HG03045 (cell line): Measurements from ENCODE around the gene CCDC137.
A peak's percentile ranks its signal among the peaks of the same experiment; 100 is the strongest.

Experiments used
- ATAC-seq: cut with Tn5 transposase; IDR thresholded peaks from one replicate; pipeline ENCODE4 v1.9.1; 2021; ENCODE audit warnings: mild to moderate bottlenecking, moderate library complexity; ENCODE audit not compliant: unreplicated experiment

The CCDC137 gene

GRCh38 chr17:81700353-81701287 lies 34.1 kb downstream of the CCDC137 start:
- ATAC-seq: no peak

DNA sequence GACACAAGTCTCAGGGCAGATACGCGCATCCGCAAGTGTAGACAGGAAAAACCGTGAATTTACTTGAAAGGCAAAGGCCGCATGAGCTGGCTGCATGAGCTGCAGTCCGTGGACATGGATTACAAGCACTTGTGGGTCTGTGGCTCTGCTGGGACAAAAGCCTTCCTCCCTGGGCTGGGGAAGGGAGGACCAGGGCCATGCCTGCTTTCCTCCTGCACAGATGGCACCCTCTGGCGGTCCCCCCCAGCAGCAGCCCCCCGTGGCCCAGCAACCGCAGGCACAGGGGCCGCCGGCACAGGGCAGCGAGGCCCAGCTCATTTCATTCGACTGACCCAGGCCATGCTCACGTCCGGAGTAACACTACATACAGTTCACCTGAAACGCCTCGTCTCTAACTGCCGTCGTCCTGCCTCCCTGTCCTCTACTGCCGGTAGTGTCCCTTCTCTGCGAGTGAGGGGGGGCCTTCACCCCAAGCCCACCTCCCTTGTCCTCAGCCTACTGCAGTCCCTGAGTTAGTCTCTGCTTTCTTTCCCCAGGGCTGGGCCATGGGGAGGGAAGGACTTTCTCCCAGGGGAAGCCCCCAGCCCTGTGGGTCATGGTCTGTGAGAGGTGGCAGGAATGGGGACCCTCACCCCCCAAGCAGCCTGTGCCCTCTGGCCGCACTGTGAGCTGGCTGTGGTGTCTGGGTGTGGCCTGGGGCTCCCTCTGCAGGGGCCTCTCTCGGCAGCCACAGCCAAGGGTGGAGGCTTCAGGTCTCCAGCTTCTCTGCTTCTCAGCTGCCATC lies 34.9 kb downstream of the CCDC137 start:
- ATAC-seq: no peak

DNA sequence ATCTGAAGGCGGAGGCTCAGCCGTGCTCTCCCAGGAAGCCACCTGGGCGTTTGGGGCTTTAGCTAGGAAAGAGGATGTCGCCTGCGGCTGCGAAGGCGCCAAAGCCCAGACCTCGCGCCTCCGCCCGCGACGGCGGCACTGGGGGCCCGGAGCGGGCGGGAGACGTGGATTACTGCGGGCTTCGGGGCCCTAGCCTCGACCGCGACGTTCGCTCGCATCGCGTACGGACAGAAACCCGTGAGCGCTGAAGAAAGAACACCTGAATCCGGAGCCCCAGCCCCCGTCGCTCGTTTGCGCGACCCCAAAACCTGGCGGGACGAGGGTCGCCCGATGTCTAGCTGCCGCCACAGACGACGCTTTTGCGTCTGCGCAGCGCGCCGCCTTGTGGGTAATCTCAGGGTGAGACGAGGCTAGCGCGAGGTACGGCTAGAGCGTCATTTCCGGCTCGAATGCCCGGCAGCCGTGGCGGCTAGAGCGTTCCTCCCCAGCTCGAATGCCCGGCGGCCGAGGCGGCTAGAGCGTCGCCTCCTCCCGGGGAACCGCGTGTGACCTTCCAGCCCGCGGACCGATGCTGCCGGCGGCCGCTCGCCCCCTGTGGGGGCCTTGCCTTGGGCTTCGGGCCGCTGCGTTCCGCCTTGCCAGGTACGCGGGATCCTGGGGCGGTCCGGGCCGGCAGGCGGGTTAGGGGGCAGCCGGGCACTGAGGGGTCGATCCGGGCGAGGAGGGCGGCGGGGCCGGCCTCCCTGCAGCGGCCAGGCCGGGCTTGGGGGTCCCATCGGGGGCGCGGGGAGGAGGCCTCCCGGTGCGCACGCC lies 36.6 kb downstream of the CCDC137 start, which contains the start of gene MRPL12:
Gene MRPL12, plus strand, starts transcription at position 434 of the 813 bp plus-strand sequence. Its CDS starts 135 bp downstream, at position 569.
- ATAC-seq: peak; percentile 79

GRCh38 chr17:81703747-81704654 lies 37.5 kb downstream of the CCDC137 start:
- ATAC-seq: no peak

DNA sequence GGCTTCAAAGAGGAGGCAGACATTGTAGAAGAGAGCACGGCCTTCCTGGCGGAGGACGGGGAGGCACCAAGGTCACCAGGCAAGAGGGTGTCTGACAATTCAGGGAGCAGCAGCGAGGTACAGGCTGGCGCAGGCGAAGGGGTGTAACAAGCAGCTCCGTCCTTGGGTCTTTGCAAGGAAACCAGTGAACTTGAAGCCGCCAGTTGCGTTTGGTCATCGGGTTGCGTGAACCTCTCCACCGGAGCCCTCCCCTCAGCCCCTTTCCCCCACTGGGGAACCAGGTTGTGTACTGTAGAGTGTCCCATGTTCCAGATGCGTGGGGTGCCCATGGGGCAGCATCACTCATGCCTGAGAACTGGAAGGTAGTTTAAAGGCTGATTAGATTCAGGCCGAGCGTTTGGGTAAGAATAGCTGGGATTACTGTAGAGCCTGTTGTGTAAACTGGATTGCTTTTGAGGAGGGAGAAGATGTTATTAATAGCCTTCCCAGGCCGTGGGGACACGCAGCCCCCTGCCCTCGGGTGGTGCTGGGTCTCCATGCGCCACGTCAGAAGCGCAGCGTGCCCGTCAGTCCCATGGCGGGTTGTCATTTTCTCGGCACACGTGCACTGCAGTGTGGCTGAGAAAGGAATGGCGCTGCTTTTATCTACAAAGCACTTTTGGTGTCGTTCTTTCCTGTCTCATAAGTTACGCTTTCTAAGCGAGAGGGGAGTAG lies 39.1 kb downstream of the CCDC137 start:
- no peak for ATAC-seq

DNA sequence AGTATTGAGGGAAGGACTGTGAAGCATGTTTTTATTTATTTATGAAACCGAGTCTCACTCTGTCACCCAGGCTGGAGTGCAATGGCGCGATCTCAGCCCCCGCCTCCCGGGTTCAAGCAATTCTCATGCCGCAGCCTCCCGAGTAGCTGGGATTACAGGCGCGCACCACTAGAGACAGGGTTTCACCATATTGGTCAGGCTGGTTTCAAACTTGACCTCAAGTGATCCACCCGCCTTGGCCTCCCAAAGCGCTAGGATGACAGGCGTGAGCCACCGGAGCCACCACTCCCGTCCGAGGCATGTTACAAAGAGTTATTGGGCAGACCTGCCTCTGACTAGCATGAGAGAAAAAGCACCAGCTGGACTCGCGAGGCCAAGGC lies 39.7 kb downstream of the CCDC137 start:
- no peak for ATAC-seq

DNA sequence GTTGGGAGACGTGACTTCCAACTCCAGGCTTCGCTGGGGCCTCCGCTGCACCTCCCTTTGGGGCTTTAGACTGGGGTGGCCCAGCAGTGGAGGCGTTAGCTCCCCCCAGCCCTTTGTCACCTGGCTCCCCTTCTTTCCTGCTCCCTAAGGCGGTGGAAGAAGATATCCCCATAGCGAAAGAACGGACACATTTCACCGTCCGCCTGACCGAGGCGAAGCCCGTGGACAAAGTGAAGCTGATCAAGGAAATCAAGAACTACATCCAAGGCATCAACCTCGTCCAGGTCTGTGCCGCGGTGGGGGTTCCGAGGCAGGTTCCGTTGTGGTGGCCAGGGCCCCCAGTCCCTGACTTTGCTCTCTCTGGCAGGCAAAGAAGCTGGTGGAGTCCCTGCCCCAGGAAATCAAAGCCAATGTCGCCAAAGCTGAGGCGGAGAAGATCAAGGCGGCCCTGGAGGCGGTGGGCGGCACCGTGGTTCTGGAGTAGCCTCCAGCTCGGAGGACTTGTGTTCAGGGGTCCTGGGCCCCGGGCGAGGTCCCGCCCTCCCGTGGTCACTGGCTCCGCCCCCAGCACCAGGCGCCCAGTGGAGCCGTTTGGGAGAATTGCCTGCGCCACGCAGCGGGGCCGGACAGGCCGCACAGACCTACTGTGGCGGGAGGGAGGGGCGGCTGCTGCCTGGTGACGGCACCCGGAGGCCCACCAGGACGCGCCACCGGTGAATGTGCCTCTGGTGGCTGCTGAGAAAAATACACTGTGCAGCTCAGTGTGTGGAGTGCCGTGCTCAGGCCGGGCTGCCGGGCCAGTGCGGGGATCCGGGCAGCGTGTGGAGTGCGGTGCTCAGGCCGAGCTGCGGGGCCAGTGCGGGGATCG lies 40.5 kb downstream of the CCDC137 start:
- ATAC-seq: no peak

DNA sequence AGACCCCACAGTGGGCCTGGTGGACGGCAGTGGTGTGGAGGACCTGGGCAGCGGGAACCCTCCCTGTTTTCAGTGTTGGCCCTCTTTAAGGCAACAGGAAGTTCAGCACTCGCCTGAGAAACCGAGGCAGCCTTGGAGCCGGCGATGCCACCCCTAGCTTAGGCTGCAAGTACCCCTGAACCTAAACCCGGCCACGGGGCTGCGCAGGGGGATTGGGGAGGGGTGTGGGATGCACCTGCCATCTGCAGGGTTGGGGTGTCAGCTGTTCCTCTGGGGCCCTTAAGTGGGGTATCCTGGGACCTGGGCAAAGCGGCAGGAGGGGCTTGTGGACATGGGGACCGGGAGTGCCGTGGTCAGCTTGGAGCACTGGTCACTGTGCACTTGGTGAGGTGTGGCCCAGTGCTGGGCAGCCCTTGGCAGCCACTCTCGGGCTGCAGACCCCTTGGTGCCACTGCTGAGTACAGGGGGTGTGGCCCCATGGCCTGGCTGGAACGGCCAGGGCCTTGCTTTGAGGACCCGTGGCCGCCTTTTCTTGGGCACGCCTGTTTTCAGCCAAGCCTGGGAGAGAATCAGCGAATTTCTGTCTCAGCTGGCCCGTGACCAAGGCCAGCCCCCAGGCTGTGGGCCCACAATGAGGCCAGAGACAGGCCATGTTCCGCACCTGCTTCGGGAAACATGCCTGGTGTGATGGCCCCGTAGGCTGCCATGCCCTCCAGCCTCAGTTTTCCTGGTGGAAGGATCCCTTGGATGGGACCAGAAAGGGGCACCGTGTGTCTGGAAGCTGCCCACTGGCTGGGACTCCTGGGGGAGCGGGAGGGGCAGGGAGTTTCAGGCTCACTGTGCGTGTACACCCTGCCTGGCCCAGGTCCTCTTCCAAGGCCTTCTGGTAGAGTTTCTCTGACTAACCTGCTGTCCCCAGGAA lies 41.4 kb downstream of the CCDC137 start:
- no peak for ATAC-seq

GRCh38 chr17:81708739-81709185 lies 42.2 kb downstream of the CCDC137 start:
- no peak for ATAC-seq

GRCh38 chr17:81710514-81711308 lies 44.2 kb downstream of the CCDC137 start:
- no peak for ATAC-seq

- peak; percentile 66 for ATAC-seq
These were observed 45.4 kb downstream of the CCDC137 start, which contains the start of gene SLC25A10 for GRCh38 chr17:81711814-81712467. Gene SLC25A10 (plus strand): TSS chr17:81712284. CDS start chr17:81712427, 143 bp downstream.

DNA sequence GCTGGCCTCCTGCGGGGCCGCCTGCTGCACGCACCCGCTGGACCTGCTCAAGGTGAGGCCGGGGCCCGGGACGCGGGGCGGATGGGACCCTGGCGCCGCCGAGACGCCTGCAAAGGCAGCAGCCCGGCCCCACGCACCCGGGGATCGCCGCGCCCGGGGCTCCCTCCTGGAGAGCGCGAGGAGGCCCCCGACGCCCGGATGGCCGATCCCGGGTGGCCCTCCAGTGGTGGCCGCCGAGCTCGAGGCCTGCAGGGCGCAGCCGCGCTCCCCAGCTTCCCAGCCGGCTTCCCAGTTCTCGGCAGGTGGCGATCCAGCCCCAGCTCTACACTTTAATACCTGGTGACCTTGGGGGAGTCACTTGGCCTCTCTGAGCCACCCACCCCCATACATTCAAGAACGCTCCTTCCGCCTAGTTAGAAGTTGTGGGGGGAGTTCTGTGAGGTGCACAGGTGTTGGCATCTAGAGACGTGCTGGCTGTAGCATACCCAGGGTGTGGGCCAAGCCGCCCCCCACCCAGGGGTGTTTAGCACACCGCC lies 46.0 kb downstream of the CCDC137 start:
- no peak for ATAC-seq

DNA sequence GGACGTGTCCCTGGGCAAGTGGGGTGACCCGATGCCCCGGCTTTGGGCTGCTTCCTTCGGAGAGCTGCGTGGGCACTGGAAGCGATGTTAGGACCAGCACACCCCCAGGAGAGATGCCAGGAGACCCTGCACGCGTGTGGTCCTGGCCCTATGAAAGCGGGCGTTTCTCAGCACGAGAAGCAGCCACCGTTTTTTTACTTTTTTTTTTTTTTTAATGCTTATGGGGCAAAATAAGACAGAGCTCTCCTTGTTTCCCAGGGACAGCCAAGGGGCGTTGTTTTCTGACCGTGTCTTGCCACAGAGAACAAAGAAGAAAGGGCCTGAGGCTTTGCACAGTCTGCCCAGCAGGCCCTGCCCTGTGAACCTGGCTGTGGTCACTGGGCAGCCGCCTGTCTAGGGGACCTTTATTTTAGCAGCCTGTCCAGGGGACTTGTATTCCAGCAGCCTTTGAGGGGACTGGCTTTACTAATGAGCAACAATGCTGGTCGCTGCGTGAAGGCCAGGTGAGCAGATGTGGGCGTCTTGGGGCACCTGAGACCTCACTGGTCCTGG lies 46.5 kb downstream of the CCDC137 start:
- no peak for ATAC-seq

- ATAC-seq: no peak
These were observed 47.2 kb downstream of the CCDC137 start for GRCh38 chr17:81713556-81714411.
